K562 treated with DMSO at 1 percent for 24 hours (cell line): ENCODE measurements around the gene KIRREL1. TPM values are rescaled to one million over a fixed set of nuclear protein-coding genes. Genes with fewer than 3 reads are reported as not detected.

Source experiments
- total RNA-seq: library from RNA; unstranded; fragments of 300-600 nt; gene quantifications from 2 replicates; pipeline ENCODE4 v1.2.3, GENCODE V29; 2022; ENCODE audit warnings: low read depth; ENCODE audit not compliant: insufficient read depth

KIRREL1 gene
- total RNA-seq = 0.07 and 0.10 TPM in 2 replicates

DNA sequence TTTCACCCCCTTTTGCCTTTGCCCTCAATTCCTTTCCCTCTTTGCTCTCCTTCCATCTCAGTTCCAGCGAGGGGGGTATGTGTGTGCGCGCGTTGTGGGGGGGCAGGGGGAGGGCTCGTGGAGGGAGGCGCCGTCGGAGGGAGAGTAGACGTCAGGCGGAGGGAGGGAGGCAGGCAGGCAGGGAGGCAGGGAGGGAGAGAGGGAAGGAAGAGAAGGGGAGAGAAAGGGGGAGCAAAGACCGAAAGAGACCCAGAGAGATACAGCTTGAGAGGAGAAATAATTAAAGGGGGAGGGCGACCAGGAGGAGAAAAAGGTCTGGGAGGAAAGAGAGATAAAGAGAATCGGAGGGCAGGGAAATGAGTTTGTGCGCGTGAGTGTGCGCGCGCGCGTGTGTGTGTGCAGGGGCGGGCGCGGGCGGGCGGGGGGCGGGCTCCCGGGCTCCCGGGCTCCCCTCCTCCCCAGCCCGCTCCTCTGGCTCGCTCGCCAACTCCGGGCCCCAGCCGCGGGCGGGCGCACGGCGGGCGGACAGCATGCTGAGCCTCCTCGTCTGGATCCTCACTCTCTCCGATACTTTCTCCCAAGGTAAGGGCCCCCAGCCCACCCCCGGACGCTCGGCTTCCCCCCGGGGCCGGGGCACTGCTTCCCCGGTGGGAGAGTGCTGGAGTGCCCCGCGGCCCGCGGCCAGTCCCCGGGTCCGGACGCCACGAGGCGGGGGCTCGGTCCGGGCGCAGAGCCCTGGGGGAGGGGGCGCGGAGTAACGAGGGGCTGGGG is at the start of gene KIRREL1:
TSS of gene KIRREL1 (plus strand) at position 499 of the 771 bp plus-strand sequence. CDS start at position 531, 32 bp downstream.

Other genes starting within 250 kb of the KIRREL1 start
- gene FCRL2, start 216.5 kb upstream of the KIRREL1 start, total RNA-seq = not detected in 2 replicates
- not detected in 2 replicates for gene FCRL1, start 173.5 kb upstream of the KIRREL1 start, total RNA-seq
- not detected in 2 replicates for gene CD5L, start 151.8 kb upstream of the KIRREL1 start, total RNA-seq
- gene CD1D, start 187.2 kb downstream of the KIRREL1 start, total RNA-seq = not detected in 2 replicates